HG02610 (cell line): ENCODE data around the gene TUBB2B.

Experiments used
- ATAC-seq: cut with Tn5 transposase; IDR thresholded peaks from one replicate; pipeline ENCODE4 v1.9.1; 2021; ENCODE audit warnings: mild to moderate bottlenecking, moderate library complexity; ENCODE audit not compliant: unreplicated experiment

TUBB2B gene

GRCh38 chr6:3227363-3228045, at the start of gene TUBB2B:
TSS of gene TUBB2B (minus strand) at chr6:3227653. CDS start at chr6:3227543, 110 bp downstream.
- ATAC-seq: no peak

GRCh38 chr6:3277251-3277650, 49.8 kb upstream of the TUBB2B start:
- no peak for ATAC-seq

GRCh38 chr6:3276174-3277167, 49.0 kb upstream of the TUBB2B start:
- no peak for ATAC-seq

GRCh38 chr6:3273707-3274521, 46.5 kb upstream of the TUBB2B start:
- ATAC-seq: no peak

- ATAC-seq: no peak
These were observed 45.6 kb upstream of the TUBB2B start for GRCh38 chr6:3272911-3273547.

GRCh38 chr6:3271756-3272155, 44.3 kb upstream of the TUBB2B start:
- no peak for ATAC-seq

GRCh38 chr6:3270258-3270657, 42.8 kb upstream of the TUBB2B start:
- no peak for ATAC-seq

- ATAC-seq: no peak
These were observed 42.0 kb upstream of the TUBB2B start for GRCh38 chr6:3269281-3269975.

- no peak for ATAC-seq
These were observed 41.2 kb upstream of the TUBB2B start for GRCh38 chr6:3268680-3269079.

- ATAC-seq: no peak
These were observed 39.7 kb upstream of the TUBB2B start for GRCh38 chr6:3267162-3267561.

GRCh38 chr6:3266170-3266569, 38.7 kb upstream of the TUBB2B start:
- no peak for ATAC-seq

GRCh38 chr6:3265671-3266070, 38.2 kb upstream of the TUBB2B start:
- no peak for ATAC-seq

- ATAC-seq: no peak
These were observed 36.9 kb upstream of the TUBB2B start for GRCh38 chr6:3264356-3264755.

- no peak for ATAC-seq
These were observed 35.6 kb upstream of the TUBB2B start for GRCh38 chr6:3263096-3263495.

GRCh38 chr6:3261921-3262320, 34.5 kb upstream of the TUBB2B start:
- no peak for ATAC-seq

- ATAC-seq: no peak
These were observed 34.0 kb upstream of the TUBB2B start for GRCh38 chr6:3261518-3261820.

GRCh38 chr6:3260772-3261517, 33.5 kb upstream of the TUBB2B start:
- no peak for ATAC-seq

- no peak for ATAC-seq
These were observed 32.8 kb upstream of the TUBB2B start for GRCh38 chr6:3260296-3260695.

GRCh38 chr6:3259491-3259958, 32.1 kb upstream of the TUBB2B start:
- ATAC-seq: peak; percentile 28
